Measurements from ENCODE around the gene ZNF500.
A peak's percentile ranks its signal among the peaks of the same experiment; 100 is the strongest.

Gene ZNF500

DNA sequence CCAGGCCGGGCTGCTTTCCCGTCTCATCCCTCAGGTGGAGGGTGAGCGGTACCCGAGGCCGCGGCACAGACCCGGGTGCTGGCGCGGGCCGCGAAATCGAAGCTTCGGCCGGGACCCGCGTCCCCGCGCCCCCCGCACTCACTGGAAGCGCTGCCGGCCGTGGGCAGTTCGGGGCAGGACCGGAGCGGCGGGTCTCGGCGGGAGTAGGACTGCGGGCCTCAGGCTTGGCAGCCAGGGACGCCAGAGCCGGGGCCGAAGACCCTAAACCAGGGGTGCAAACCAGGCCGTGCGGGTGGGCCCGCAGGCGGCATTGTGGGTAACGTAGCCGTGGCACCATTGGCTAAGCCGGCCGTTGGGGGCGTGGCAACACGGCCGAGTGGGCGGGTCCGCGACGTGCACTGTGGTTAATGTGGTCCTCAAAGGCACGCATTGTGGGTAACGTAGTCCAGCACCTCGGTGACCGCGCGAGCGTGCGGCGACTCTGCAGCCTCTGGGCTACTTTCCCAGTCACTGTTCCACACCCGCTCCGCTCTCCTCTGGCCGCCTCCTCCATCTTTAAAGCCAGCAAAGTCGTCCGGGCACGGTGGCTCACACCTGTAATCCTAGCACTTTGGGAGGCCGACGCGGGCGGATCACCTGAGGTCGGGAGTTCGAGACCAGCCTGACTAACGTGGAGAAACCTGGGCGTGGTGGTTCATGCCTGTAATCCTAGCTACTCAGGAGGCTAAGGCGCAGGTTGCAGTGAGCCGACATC, at the start of gene ZNF500:
Gene ZNF500 (minus strand): TSS at position 288 of the 754 bp plus-strand sequence. CDS start 1,184 bp downstream, outside the sequence.
- peak; percentile 97 for DNase-seq (ENCODE audit: low spot score)

DNA sequence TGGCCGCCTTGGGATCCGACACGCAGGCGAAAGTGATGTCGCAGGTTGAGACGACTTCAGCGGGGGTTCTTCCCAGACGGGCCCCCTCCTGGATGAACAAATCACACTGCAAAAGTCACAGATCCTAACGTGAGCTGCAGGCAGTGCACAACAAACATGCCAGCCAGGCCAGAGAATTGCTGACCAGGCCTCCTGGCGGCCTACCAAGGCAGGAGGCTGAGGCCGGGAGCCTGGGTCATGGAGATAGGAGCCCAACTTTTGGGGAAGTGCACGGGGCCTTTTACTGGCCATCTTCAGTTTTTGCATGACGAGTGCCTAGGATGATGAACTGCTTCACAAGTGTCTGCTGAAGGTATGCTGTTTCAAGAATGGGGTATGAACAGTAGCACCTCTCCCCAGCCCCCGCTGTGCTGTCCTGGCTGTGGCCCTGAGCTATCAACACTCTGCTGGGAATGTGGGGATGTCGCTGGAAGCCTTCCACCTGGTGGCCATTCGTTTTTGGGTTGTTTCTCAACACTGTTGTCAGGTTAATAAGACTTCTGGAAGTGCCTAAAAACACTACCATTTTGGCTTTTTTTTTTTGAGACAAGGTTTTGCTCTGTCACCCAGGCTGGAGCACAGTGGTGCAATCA, 47.7 kb upstream of the ZNF500 start:
- DNase-seq (ENCODE audit: low spot score): no peak

DNA sequence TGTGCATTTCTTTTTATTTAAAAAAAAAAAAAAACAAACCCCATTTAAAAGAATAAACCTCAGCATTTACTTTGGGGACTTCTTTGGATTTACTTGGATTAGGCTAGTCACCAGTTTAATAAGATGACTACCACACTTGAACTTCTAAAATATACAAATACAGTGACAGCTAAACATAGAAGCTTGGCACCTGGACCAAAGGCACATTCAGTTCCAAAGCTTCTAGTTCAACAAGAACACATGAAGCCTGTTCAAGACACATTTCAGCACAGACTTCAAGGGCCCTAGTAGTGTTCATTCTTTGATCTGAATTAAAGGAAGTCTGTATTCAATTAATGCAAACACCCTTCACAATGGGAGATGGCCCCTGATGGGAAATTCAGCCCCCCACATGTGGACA, 47.1 kb upstream of the ZNF500 start:
- no peak for DNase-seq (ENCODE audit: low spot score)

DNA sequence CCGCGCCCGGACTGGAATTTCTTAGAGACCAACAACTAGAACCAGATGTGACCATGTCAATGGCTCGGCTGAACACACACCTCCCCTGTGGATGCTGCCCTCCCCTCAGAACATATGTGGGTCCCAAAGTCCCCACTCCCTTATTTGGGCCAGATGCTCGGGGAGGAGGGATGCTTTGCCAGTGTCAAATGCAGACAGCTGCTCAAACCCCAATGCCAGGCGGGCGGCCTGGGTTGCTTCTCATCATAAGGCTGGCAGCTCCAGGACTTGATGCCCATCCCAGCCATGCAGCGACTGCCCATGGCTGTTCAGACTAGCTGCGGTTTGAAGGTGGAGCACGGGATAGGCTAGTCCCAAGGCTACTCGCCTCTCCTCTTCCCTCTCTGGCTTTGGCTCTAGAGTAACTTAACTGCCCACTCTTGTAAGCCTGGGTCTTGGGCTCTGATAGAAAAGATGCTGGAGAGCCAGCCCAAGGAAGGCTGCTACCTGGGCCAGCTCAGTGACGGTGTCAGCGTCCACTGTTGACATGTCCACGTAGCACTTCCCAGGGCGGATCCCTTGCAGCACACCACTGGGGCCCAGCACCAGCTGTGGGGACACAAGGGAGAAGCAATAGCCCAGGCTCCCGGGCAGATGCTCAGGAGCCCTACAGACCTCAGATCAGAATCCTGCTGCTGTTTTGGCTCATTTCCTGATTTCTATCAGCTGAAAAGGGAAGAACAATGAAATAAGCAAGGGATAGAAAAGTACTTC, 46.5 kb upstream of the ZNF500 start:
- no peak for DNase-seq (ENCODE audit: low spot score)

DNA sequence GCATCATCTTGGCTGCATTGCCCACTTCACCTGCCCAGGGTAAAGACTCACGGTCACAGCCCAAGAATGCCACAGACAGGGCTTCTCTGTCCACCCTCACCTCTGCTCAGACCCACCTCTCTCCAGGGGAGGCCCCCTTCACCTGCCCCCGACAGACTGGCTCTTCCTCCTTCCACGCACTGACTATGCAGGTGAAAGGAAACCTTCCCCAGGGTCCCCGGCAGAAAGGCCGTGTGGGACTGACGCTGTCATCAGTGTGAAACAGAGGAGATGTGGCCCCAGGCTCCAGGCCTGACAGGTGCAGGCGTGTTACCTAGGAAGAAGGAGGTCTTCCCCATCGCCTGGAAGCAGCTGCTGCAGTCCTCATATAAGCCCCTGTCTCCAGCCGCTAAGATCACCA, 44.8 kb upstream of the ZNF500 start:
- DNase-seq (ENCODE audit: low spot score): no peak

DNA sequence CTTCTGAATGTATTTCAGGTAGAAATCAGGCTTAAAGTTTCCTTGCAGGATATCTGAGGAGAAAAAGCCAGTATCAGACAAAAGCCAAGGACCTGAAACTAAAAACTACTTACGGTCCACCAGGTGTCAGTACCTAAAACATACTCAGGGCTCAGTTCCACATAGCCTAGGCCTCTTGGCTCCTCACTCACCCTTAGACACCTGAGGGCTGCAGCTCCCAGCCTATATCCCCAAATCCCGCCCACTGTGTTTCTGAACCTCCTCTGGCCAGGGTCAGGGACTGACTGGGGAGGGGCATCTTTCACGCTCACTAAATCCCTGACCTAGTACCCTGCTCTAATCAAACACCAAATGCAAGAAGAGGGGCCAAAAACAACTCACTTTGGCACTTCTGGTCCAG, 44.3 kb upstream of the ZNF500 start:
- DNase-seq (ENCODE audit: low spot score): no peak

DNA sequence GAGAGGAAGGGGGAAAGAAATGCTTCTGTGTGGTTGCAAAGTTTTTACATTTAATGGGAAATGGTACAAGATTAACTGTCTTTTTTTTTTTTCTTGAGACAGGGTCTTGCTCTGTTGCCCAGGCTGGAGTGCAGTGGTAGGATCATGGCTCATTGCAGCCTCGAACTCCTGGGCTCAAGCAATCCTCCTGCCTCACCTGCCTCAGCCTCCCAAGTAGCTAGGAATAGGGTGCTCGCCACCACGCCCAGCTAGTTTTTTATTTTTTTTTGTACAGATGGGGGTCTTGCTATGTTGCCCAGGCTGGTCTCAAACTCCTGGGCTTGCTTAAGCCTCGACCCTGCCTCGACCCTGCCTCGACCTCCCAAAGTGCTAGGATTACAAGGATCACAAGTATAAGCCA, 39.3 kb upstream of the ZNF500 start:
- no peak for DNase-seq (ENCODE audit: low spot score)

DNA sequence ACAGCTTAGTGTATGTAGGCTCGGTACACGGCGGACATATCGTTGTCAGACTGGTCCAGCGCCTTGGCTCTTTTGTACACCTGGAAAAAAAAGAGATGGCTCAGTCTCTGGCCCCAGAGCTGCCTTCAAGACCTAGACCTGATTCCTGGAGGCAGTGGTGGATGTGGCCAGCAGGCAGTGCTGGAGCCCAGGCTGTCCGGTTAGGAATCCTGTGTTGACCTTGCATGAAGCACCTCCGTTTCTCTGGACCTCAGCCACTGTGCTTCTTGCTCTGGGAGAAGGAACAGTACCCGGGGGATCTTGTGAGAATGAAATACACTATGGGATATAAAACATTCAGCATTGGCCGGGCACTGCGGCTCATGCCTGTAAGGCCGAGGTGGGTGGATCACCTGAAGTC, 38.3 kb upstream of the ZNF500 start:
- DNase-seq (ENCODE audit: low spot score): no peak

DNA sequence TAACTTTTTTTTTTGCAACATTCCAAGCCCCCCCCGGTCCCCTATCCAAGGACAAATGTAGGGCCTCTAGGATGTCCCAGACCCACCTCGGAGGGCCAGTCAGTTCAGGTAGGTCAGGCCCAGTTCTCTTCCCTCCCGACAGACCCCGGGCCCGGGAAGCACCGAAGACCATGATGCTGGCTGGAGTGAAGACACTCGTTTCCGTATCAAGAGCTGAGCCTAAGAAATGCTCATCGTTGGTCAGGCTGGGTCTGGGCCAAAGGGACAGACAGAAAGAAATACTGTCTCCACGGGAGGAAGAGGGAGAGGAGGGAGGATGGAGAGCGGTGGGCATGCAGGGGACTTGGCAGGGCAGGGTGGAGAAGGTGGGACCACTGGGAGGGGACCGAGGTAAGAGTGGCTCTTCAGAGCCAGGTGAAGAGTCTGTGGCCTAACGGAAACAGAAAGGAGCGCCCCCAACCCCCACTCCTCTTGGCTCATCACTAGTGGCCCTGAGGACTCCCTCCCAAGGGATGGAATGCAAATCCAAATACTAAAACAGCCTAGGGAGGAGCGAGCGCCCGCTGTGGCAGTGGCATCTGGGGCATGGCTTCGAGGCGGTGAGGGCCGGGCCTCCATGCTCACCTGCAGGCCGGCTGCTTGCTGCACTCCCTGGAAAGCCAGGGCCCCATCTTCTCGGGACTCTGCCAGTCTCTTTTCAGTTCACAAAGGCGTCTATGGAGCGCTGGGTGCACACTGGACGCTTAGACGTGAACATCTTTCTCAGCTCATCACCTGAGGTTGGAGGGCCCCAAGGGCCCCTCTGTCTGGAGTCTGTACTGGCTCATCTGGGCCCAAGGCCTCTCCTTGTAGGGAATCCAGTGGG, 37.2 kb upstream of the ZNF500 start:
- DNase-seq (ENCODE audit: low spot score): no peak

DNA sequence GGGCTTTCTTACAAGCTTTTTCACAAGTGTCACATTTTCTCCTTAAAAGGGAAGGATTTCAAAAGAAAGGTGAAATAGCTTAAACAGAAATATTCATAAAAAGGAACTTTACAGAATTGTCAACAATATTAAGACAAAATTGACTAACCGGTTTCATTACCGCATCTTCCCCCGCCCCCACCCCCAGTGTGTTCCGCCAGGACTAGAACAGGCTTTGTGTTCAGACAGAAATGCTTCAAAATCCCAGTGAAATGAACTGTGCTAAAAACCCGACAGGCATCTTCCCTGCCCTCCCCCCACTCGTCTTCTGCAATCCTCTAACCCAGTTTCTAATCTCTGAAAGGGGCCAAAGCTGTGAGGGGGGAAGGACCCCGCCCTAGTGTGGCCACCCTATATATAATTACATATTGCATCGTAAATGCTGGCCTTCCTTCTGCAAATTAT, 36.5 kb upstream of the ZNF500 start:
- DNase-seq (ENCODE audit: low spot score): no peak

DNA sequence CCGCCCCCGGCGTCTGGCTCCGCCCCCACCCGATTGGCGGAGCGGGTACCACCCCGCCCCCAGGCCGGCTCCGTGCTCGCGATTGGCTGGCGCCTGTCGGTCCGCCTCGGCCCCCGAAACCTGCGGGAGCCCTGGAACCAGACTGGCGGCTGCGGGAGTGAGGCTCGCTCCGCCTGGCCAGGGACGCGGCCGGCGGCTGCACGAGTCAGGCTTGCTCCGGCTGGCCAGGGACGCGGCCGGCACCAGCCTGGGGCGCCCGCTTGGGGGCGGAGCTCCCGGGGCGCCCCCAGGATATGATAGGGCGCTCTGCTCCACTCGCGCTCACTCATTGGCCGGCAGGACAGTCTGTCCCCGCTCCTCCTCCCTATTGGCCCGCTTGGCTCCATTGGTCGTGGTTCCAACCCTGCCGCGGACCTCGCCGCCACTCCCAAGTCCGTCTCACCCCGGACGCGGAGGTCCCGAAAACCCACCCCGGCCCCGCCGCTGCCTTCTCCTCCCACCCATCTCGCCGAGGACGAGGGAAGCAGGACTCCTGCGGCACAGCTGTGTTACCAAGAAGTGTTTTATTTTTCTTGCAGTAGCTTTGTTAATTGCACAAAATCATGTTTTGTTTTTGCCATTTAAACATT, 35.8 kb upstream of the ZNF500 start:
- DNase-seq (ENCODE audit: low spot score): peak; percentile 84

DNA sequence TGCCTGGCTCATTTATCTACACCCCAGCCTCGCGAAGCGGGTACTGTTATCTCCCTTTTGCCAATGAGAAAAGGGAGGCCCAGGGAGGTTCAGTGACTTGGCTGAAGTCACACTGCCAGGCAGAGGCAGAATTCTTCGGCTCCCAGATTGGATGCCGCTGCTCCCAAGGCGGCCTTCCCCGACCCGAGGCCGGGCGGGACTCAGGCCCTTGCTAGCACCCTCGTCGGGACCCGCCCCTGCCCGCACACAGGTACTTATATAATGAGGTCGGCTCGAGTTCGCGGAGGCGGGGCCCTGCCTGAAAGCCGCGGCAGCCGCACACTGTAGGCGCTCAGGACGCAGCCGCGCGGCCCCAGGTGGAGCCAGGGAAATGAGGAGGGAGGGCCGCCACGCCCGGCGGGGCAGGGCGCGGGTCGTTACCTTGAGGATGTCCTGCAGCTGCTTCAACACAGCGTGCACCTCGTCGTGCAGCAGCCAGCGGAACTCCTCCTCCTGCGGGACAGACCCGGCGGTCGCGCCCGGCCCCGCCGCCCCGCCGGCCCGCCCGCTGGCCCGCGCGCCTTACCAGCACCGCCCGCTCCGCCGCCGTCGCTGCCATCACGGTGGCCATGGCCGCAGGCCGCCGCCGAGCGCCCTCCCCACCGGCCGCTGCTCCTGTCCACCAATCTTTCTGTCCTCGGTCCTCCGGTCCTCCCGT, 35.1 kb upstream of the ZNF500 start, which contains the start of gene ROGDI:
Gene ROGDI (minus strand): TSS at position 672 of the 697 bp plus-strand sequence. CDS start 62 bp downstream, at position 610.
- peak; percentile 83 for DNase-seq (ENCODE audit: low spot score)

DNA sequence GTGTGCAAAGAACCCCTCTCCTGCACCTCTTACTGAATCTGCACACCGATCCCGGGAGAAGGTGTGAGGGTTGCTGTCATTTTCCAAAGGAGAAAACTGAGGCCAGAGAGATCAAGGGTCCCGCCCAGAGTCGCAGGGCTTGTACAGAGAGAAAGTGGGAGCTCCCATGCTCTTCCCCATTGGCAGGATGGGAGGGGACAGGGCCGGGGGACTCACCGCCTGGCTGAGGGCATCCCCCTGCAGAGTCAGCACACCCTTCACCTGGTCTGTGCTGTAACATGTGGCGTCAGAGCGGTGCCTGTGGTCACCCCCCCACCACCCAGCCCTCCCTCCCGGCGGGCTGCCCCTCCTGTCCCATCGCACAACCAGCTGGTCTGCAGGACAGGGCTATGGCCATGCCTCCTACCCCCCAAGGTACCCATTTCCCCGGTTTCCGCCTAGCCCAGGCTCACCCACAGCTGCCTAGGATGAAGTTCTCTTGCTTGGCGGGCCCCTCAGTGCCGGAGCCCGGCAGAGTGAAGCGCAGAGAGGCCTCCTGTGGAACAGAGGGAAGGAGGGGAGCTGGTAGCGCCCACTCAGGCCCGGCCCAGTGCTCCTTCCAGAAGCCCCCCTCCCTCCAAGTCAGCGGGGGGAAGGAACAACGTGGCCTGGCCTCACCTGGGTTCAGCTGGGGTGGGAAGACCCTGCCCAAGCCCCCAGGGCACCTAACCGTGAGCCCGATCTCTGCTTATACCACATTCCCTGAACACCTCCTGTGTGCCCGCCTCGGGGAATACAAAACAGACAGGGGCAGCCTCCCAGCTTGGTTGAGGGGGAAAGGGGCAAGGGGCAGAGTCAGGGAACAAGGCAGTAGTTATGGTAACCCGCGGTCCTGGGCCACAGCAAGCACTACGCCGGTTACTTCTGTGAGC, 34.3 kb upstream of the ZNF500 start:
- no peak for DNase-seq (ENCODE audit: low spot score)

DNA sequence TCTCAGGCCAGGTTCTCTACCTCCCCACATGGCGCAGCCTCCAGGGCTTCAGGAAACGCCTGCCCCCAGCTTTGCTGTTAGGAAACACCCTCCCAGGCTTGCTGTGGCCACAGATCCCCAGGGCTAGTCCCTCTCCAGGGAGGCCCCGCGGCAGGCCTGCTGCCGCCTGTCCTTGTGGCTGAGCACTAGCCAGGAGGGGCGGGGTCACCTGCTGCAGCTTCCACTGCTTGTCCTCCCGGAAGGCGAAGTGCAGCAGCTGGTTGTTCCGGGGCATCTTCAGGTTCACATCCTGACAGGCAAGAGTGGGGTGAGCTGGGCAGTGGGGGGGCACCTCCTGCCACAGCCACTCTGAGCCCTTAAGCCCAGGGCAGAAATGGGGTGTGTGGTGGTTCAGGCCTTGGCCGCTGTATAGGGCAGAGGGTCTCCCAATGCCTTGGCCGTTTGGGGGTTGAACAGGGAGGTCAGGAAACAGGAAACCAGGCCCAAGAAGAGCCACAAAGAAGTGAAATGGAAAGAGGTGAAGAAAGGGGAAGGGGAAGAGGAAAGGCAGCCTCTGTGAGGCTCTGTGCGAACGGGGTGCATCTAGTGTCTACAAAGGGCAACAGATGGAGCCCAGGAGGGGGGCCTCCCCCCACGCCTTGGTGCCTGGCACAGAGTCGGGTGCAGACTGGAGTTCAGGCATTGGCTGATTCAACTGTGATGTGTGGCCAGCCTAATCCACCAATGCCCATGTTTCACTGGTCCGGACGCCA, 33.5 kb upstream of the ZNF500 start:
- DNase-seq (ENCODE audit: low spot score): no peak

DNA sequence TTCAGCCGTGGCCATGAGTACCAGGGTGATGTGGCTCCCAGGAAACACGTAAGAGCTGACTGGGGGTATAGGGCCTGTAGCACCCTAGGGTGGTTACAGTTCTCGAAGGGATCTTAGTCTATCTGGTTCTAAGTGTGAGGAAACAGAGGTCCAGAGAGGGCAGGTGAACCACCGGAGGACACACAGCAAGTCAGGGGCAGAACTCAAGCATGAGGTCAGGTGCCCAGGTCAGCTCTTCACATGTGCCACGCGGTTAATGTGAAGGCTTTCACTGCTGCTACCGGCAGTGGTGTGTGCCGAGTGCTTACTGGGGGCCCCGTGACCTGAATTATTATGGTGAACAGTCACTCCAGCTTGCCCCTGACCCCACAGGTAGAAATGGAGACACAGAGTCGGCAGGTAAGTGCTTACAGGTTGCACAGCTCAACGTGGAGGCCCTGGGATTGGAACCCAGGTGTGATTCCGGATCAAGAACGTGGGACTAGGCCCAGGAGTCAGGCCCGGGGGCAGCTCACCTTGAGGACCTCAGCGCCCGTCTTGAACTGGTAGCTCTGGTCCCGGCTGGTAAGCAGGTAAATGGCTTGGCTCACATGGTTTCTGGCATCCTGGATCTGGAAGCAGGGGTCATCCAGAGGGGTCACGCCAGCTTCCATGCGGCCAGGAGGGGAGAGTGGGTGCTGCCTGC, 32.4 kb upstream of the ZNF500 start:
- no peak for DNase-seq (ENCODE audit: low spot score)

DNA sequence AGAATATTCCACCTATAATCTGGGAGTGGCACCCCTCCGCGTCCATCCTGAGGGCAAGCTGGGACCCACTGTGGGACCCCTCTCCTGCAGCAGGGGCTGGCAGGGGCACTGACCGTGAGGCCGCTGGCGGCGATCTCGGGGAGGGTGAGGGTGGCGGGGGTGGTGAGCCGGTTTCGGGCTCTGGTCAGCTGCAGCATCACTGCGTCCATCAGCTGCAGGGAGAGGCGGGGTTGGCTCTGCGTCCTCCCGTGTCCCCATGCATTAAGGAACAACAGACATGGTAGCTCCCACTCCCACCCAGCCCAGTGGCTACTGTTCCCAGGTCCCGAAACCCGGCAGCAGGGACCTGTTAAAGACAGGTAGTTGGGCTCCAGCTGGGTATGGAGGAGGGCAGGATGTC, 31.5 kb upstream of the ZNF500 start:
- no peak for DNase-seq (ENCODE audit: low spot score)

DNA sequence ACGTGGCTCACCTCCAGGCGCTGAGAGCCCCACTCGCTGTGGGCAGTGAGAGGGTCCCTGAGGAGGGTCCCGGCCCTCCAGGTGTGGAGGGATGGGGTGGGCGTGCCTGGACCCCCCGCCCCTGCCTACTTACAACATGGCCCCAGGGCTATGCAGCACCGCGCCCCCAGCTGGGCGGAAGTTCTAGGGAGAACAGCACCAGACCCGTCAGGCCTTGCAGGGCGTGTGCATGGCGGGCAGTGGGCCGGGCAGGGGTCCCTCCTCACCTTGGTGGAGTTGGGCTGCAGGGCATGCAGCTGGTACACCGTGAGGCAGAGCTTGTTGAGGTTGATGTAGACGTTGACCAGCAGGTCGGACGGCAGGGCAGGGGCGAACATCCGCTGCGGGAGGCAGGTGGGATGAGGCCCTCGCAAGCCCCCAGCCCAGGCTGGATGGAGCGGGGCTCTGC, 30.9 kb upstream of the ZNF500 start:
- DNase-seq (ENCODE audit: low spot score): no peak

Data from CD4-positive, alpha-beta T cell treated with Interleukin-15 for 4 hours (primary cell).